GM23338 (cell line): Measurements from ENCODE around the gene MFAP3L. TPM values are rescaled to one million over a fixed set of nuclear protein-coding genes. Genes with fewer than 3 reads are reported as not detected.

Experiments used
- ATAC-seq: fragments of 200-7000 bp; cut with Tn5 transposase; 3 replicates; pipeline ENCODE4 v1.9.1; 2020
- DNase-seq: peaks from one replicate; pipeline ENCODE4 v3.0.0-alpha.2; 2015; ENCODE audit warnings: low spot score
- H2AFZ ChIP-seq: fragments of 200-600 bp; sonication (generic); 2 replicates; pipeline ENCODE4 v1.8.0; 2016; ENCODE audit warnings: antibody characterized with exemption, mild to moderate bottlenecking, moderate library complexity
- H3F3A ChIP-seq: fragments of 200-600 bp; sonication (generic); replicated peaks from 2 replicates; pipeline ENCODE4 v1.8.0; 2017; ENCODE audit warnings: antibody characterized with exemption, mixed run types, low read depth
- H3K27ac ChIP-seq: fragments of 200-600 bp; sonication (generic); 2 replicates; pipeline ENCODE4 v1.6.1; 2016; ENCODE audit warnings: low read depth
- H3K27me3 ChIP-seq: fragments of 200-600 bp; sonication (generic); 2 replicates; pipeline ENCODE4 v1.8.0; 2016; ENCODE audit warnings: mild to moderate bottlenecking, mixed run types, moderate library complexity; ENCODE audit not compliant: insufficient read depth
- H3K36me3 ChIP-seq: fragments of 200-600 bp; sonication (generic); 2 replicates; pipeline ENCODE4 v1.8.0; 2016; ENCODE audit warnings: mild to moderate bottlenecking; ENCODE audit not compliant: insufficient read depth
- H3K4me1 ChIP-seq: fragments of 200-600 bp; sonication (generic); 2 replicates; pipeline ENCODE4 v1.8.0; 2016; ENCODE audit warnings: mild to moderate bottlenecking, moderate library complexity; ENCODE audit not compliant: insufficient read depth
- H3K4me2 ChIP-seq: fragments of 200-600 bp; sonication (generic); 2 replicates; pipeline ENCODE4 v1.7.1; 2017; ENCODE audit warnings: mixed run types
- H3K4me3 ChIP-seq: fragments of 200-600 bp; sonication (generic); 2 replicates; pipeline ENCODE4 v1.6.1; 2016; ENCODE audit warnings: mixed run types
- H3K79me2 ChIP-seq: fragments of 200-600 bp; sonication (generic); replicated peaks from 2 replicates; pipeline ENCODE4 v1.8.0; 2017; ENCODE audit warnings: mild to moderate bottlenecking; ENCODE audit not compliant: insufficient read depth
- H3K9me2 ChIP-seq: fragments of 200-600 bp; sonication (generic); 2 replicates; pipeline ENCODE4 v1.8.0; 2017; ENCODE audit not compliant: insufficient read depth
- H4K20me1 ChIP-seq: fragments of 200-600 bp; sonication (generic); replicated peaks from 2 replicates; pipeline ENCODE4 v1.8.0; 2017; ENCODE audit warnings: mild to moderate bottlenecking; ENCODE audit not compliant: insufficient read depth
- H3K27ac Mint-ChIP-seq: 2 replicates; pipeline ENCODE4 v1.8.0; 2020; ENCODE audit warnings: inconsistent platforms, mild to moderate bottlenecking, moderate library complexity, mixed read lengths
- H3K27me3 Mint-ChIP-seq: 3 replicates; pipeline ENCODE4 v1.8.0; 2022; ENCODE audit warnings: low read depth, mild to moderate bottlenecking, moderate library complexity, mixed read lengths, inconsistent platforms; ENCODE audit not compliant: insufficient read depth, poor library complexity
- H3K36me3 Mint-ChIP-seq: 3 replicates; pipeline ENCODE4 v1.8.0; 2021; ENCODE audit warnings: low read depth, mild to moderate bottlenecking, inconsistent platforms, moderate library complexity, mixed read lengths
- H3K4me1 Mint-ChIP-seq: 3 replicates; pipeline ENCODE4 v1.8.0; 2020; ENCODE audit warnings: mild to moderate bottlenecking, inconsistent platforms, mixed read lengths
- H3K4me3 Mint-ChIP-seq: 3 replicates; pipeline ENCODE4 v1.8.0; 2021; ENCODE audit warnings: moderate library complexity, mild to moderate bottlenecking, inconsistent platforms, mixed read lengths
- H3K9me3 Mint-ChIP-seq: 3 replicates; pipeline ENCODE4 v1.8.0; 2020; ENCODE audit warnings: moderate library complexity, mild to moderate bottlenecking, inconsistent platforms, mixed read lengths
- CREB1 ChIP-seq: fragments of 250-450 bp; sonication (Bioruptor Pico); IDR thresholded peaks from 2 replicates; pipeline ENCODE4 v1.5.0; 2020; ENCODE audit warnings: low read depth, mild to moderate bottlenecking, moderate library complexity
- EZH2phosphoT487 ChIP-seq: fragments of 200-600 bp; sonication (generic); IDR thresholded peaks from one replicate; pipeline ENCODE4 v1.8.1; 2018; ENCODE audit warnings: antibody characterized with exemption; ENCODE audit not compliant: unreplicated experiment
- POLR2AphosphoS5 ChIP-seq: IDR thresholded peaks from 2 replicates; pipeline ENCODE4 v1.6.1; 2016; ENCODE audit warnings: antibody characterized with exemption, low read depth
- STAT1 ChIP-seq: IDR thresholded peaks from one replicate; pipeline ENCODE4 v1.6.1; 2016; ENCODE audit warnings: antibody characterized with exemption; ENCODE audit not compliant: unreplicated experiment
- ZNF114 ChIP-seq: fragments of 250-450 bp; sonication (Bioruptor Pico); IDR thresholded peaks from 2 replicates; pipeline ENCODE4 v1.5.0; 2020; ENCODE audit warnings: mild to moderate bottlenecking, moderate library complexity
- ZNF331 ChIP-seq: fragments of 250-450 bp; sonication (Bioruptor Pico); IDR thresholded peaks from 2 replicates; pipeline ENCODE4 v1.5.0; 2020; ENCODE audit warnings: low read depth, mild to moderate bottlenecking, moderate library complexity
- polyA plus RNA-seq: library from polyadenylated mRNA; unstranded; fragments of >200 nt; fragmentation: Nextera tagmentation; extraction: Ambion mirVana; gene quantifications from 2 replicates; pipeline ENCODE4 v1.2.1, GENCODE V29; 2016
- total RNA-seq: library from RNA; depleted of rRNA; stranded (reverse); fragments of >200 nt; shearing (Covaris generic); gene quantifications from 2 replicates; pipeline ENCODE4 v1.2.3, GENCODE V29; 2014
- TF ChIP-seq, protein P1 (sequence below): fragments of 250-450 bp; sonication (Bioruptor Pico); IDR thresholded peaks from 2 replicates; pipeline ENCODE4 v1.5.0; 2020; ENCODE audit warnings: mild to moderate bottlenecking, moderate library complexity
- TF ChIP-seq, protein P2 (sequence below): IDR thresholded peaks from one replicate; pipeline ENCODE4 v1.6.1; 2018; ENCODE audit warnings: antibody characterized with exemption; ENCODE audit not compliant: unreplicated experiment
- TF ChIP-seq, protein P3 (sequence below), 2 experiments: fragments of 200-600 bp in 1 of 2; sonication (generic) in 1 of 2; conservative IDR thresholded peaks; 2 replicates each; pipeline versions ENCODE4 v1.5.1 to v1.6.1; 2016 to 2017; ENCODE audit warnings: antibody characterized with exemption in 2 of 2, low read depth in 2 of 2, mild to moderate bottlenecking in 2 of 2, moderate library complexity in 1 of 2

The MFAP3L gene
- total and polyA plus RNA-seq, 2 experiments from 2014 or later = 3.4 to 7.9 TPM

DNA sequence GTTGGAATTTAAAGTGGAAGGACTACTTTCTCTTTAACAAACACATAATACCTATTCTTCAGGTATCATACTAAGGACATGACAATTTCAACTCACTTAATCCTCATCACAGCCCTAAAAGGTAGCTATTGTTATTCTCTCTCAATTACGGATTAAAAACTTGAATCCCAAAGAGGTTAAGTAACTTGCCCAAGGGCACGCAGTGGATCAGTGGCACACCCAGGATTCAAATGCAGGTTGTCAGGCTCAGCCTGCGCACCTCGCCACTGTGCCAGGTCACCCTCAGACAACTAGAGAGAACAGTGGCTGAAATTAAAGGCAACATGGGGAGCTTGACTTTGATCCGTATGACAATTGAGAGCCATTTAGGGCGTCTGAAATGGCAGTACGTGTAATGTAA lies 67.6 kb downstream of the MFAP3L start:
- no peak for ATAC-seq
- H3K36me3 ChIP-seq = no peaks in the 10 kb centered on the region
- no peaks in the 10 kb centered on the region; the same call in 2 of the 3 replicates for H3K9me3 Mint-ChIP-seq
- H3K9me2 ChIP-seq = no peaks in the 10 kb centered on the region
- TF ChIP-seq EZH2phosphoT487 (no peak), ZNF114 (CRISPR knock-in tag) (no peak), POLR2AphosphoS5 (no peak), ZNF331 (no peak), STAT1 (no peak), CREB1 (no peak)
- TF ChIP-seq, protein P1, sequence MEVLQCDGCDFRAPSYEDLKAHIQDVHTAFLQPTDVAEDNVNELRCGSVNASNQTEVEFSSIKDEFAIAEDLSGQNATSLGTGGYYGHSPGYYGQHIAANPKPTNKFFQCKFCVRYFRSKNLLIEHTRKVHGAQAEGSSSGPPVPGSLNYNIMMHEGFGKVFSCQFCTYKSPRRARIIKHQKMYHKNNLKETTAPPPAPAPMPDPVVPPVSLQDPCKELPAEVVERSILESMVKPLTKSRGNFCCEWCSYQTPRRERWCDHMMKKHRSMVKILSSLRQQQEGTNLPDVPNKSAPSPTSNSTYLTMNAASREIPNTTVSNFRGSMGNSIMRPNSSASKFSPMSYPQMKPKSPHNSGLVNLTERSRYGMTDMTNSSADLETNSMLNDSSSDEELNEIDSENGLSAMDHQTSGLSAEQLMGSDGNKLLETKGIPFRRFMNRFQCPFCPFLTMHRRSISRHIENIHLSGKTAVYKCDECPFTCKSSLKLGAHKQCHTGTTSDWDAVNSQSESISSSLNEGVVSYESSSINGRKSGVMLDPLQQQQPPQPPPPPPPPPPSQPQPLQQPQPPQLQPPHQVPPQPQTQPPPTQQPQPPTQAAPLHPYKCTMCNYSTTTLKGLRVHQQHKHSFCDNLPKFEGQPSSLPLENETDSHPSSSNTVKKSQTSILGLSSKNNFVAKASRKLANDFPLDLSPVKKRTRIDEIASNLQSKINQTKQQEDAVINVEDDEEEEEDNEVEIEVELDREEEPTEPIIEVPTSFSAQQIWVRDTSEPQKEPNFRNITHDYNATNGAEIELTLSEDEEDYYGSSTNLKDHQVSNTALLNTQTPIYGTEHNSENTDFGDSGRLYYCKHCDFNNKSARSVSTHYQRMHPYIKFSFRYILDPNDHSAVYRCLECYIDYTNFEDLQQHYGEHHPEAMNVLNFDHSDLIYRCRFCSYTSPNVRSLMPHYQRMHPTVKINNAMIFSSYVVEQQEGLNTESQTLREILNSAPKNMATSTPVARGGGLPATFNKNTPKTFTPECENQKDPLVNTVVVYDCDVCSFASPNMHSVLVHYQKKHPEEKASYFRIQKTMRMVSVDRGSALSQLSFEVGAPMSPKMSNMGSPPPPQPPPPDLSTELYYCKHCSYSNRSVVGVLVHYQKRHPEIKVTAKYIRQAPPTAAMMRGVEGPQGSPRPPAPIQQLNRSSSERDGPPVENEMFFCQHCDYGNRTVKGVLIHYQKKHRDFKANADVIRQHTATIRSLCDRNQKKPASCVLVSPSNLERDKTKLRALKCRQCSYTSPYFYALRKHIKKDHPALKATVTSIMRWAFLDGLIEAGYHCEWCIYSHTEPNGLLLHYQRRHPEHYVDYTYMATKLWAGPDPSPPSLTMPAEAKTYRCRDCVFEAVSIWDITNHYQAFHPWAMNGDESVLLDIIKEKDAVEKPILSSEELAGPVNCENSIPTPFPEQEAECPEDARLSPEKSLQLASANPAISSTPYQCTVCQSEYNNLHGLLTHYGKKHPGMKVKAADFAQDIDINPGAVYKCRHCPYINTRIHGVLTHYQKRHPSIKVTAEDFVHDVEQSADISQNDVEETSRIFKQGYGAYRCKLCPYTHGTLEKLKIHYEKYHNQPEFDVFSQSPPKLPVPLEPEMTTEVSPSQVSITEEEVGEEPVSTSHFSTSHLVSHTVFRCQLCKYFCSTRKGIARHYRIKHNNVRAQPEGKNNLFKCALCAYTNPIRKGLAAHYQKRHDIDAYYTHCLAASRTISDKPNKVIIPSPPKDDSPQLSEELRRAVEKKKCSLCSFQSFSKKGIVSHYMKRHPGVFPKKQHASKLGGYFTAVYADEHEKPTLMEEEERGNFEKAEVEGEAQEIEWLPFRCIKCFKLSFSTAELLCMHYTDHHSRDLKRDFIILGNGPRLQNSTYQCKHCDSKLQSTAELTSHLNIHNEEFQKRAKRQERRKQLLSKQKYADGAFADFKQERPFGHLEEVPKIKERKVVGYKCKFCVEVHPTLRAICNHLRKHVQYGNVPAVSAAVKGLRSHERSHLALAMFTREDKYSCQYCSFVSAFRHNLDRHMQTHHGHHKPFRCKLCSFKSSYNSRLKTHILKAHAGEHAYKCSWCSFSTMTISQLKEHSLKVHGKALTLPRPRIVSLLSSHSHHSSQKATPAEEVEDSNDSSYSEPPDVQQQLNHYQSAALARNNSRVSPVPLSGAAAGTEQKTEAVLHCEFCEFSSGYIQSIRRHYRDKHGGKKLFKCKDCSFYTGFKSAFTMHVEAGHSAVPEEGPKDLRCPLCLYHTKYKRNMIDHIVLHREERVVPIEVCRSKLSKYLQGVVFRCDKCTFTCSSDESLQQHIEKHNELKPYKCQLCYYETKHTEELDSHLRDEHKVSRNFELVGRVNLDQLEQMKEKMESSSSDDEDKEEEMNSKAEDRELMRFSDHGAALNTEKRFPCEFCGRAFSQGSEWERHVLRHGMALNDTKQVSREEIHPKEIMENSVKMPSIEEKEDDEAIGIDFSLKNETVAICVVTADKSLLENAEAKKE = no peak
- TF ChIP-seq, protein P2, sequence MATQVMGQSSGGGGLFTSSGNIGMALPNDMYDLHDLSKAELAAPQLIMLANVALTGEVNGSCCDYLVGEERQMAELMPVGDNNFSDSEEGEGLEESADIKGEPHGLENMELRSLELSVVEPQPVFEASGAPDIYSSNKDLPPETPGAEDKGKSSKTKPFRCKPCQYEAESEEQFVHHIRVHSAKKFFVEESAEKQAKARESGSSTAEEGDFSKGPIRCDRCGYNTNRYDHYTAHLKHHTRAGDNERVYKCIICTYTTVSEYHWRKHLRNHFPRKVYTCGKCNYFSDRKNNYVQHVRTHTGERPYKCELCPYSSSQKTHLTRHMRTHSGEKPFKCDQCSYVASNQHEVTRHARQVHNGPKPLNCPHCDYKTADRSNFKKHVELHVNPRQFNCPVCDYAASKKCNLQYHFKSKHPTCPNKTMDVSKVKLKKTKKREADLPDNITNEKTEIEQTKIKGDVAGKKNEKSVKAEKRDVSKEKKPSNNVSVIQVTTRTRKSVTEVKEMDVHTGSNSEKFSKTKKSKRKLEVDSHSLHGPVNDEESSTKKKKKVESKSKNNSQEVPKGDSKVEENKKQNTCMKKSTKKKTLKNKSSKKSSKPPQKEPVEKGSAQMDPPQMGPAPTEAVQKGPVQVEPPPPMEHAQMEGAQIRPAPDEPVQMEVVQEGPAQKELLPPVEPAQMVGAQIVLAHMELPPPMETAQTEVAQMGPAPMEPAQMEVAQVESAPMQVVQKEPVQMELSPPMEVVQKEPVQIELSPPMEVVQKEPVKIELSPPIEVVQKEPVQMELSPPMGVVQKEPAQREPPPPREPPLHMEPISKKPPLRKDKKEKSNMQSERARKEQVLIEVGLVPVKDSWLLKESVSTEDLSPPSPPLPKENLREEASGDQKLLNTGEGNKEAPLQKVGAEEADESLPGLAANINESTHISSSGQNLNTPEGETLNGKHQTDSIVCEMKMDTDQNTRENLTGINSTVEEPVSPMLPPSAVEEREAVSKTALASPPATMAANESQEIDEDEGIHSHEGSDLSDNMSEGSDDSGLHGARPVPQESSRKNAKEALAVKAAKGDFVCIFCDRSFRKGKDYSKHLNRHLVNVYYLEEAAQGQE = no peak
- TF ChIP-seq, protein P3, sequence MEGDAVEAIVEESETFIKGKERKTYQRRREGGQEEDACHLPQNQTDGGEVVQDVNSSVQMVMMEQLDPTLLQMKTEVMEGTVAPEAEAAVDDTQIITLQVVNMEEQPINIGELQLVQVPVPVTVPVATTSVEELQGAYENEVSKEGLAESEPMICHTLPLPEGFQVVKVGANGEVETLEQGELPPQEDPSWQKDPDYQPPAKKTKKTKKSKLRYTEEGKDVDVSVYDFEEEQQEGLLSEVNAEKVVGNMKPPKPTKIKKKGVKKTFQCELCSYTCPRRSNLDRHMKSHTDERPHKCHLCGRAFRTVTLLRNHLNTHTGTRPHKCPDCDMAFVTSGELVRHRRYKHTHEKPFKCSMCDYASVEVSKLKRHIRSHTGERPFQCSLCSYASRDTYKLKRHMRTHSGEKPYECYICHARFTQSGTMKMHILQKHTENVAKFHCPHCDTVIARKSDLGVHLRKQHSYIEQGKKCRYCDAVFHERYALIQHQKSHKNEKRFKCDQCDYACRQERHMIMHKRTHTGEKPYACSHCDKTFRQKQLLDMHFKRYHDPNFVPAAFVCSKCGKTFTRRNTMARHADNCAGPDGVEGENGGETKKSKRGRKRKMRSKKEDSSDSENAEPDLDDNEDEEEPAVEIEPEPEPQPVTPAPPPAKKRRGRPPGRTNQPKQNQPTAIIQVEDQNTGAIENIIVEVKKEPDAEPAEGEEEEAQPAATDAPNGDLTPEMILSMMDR (conservative IDR thresholded peaks at IDR 0.05; ENCODE audit: low read depth in 2 of 2) = no peak
- peaks cover 4% of the 10 kb centered on the region for H3K27me3 Mint-ChIP-seq
- H3K4me1 ChIP-seq = peaks cover 16% of the 10 kb centered on the region; the same call in 1 of the 2 replicates
- H3K79me2 ChIP-seq = no peaks in the 10 kb centered on the region
- no peak overlapping the region for H3K4me3 ChIP-seq
- peaks cover 19% of the 10 kb centered on the region for H3K4me1 Mint-ChIP-seq
- H3K4me3 Mint-ChIP-seq = no peak overlapping the region
- no peaks in the 10 kb centered on the region for H3K27me3 ChIP-seq
- DNase-seq = no peak
- H3F3A ChIP-seq = no peaks in the 10 kb centered on the region
- H2AFZ ChIP-seq = 0 out of 2 replicates have a peak overlapping the region, but pooled peaks have one; percentile 70
- H4K20me1 ChIP-seq = no peaks in the 10 kb centered on the region
- H3K27ac Mint-ChIP-seq = no peak overlapping the region
- H3K4me2 ChIP-seq = no peak overlapping the region
- H3K36me3 Mint-ChIP-seq = no peaks in the 10 kb centered on the region; the same call in 2 of the 3 replicates
- no peak overlapping the region for H3K27ac ChIP-seq
